Measurements from ENCODE around the gene NDUFV1.
A peak's percentile ranks its signal among the peaks of the same experiment; 100 is the strongest.

Gene NDUFV1

GRCh38 chr11:67630943-67631331, 24.2 kb downstream of the NDUFV1 start:
- H3K4me1 ChIP-seq (ENCODE audit: insufficient read depth, insufficient read length): peaks cover 16% of the 10 kb centered on the region
- TF ChIP-seq YY1 (IDR thresholded peaks at IDR 0.05; ENCODE audit: insufficient read depth, insufficient read length) (no peak), SUZ12 (IDR thresholded peaks at IDR 0.05; ENCODE audit: extremely low read depth, insufficient read depth, insufficient read length) (no peak), ZNF274 (IDR thresholded peaks at IDR 0.05; ENCODE audit: low read depth, low read length) (no peak)
- peak overlapping the region; percentile 53 for H3K4me3 ChIP-seq (ENCODE audit: insufficient read length, low read depth)
- H3K9ac ChIP-seq (ENCODE audit: insufficient read length, low read depth): peak overlapping the region; percentile 83
- H3K27me3 ChIP-seq (ENCODE audit: insufficient read depth, insufficient read length): no peaks in the 10 kb centered on the region
- H3K36me3 ChIP-seq (ENCODE audit: insufficient read depth, insufficient read length, low read length): peaks cover 4% of the 10 kb centered on the region
- no peak for DNase-seq (ENCODE audit: low read depth, low spot score)
- H3K9me3 ChIP-seq (ENCODE audit: insufficient read depth, low read length): no peaks in the 10 kb centered on the region

DNA sequence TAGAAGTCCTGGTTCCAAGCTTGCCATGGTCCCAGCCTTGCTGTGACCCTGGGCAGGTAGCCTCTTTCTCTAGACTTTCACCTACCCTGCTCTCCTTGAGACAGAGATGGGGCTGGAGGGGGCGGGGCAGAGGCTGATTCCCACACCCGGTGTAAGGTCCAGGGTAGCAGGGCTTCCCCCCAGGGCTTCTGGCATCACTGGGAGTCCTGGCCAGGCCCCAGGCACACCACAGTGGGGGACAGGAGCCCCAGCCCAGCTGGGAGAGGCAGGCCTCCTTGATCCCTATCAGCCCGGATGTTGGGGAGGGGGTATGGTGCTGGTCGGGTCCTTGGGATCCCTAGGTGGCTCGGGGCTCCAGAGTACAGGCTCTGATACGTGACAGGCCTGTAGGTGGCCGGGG, 24.7 kb downstream of the NDUFV1 start:
- TF ChIP-seq SUZ12 (IDR thresholded peaks at IDR 0.05; ENCODE audit: extremely low read depth, insufficient read depth, insufficient read length) (no peak), YY1 (IDR thresholded peaks at IDR 0.05; ENCODE audit: insufficient read depth, insufficient read length) (no peak), ZNF274 (IDR thresholded peaks at IDR 0.05; ENCODE audit: low read depth, low read length) (no peak)
- peak overlapping the region; percentile 53 for H3K4me3 ChIP-seq (ENCODE audit: insufficient read length, low read depth)
- H3K9me3 ChIP-seq (ENCODE audit: insufficient read depth, low read length): no peaks in the 10 kb centered on the region
- no peaks in the 10 kb centered on the region for H3K27me3 ChIP-seq (ENCODE audit: insufficient read depth, insufficient read length)
- H3K36me3 ChIP-seq (ENCODE audit: insufficient read depth, insufficient read length, low read length): peaks cover 4% of the 10 kb centered on the region
- DNase-seq (ENCODE audit: low read depth, low spot score): no peak
- H3K9ac ChIP-seq (ENCODE audit: insufficient read length, low read depth): peak overlapping the region; percentile 83
- H3K4me1 ChIP-seq (ENCODE audit: insufficient read depth, insufficient read length): peaks cover 16% of the 10 kb centered on the region

DNA sequence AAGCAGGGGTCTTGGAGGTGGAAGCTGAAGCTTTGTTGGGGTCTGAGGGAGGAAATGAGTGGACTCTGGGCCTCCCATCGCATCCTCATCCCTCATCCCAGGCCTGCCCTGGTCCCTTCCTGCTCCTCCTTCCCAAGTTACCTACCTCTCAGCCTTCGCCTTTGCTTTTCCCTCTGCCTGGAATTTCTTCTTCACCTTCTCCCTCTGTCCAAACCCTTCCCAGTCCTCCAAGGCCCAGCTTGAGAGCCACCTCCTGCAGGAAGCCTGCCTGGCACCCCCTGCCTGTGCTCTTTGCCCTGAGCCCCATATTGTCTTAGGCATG, 25.1 kb downstream of the NDUFV1 start:
- Histone ChIP-seq H3K4me3 (ENCODE audit: insufficient read length, low read depth) (peak overlapping the region; percentile 53), H3K27me3 (ENCODE audit: insufficient read depth, insufficient read length) (no peaks in the 10 kb centered on the region), H3K9me3 (ENCODE audit: insufficient read depth, low read length) (no peaks in the 10 kb centered on the region), H3K9ac (ENCODE audit: insufficient read length, low read depth) (peak overlapping the region; percentile 83), H3K36me3 (ENCODE audit: insufficient read depth, insufficient read length, low read length) (peaks cover 4% of the 10 kb centered on the region), H3K4me1 (ENCODE audit: insufficient read depth, insufficient read length) (peaks cover 16% of the 10 kb centered on the region)
- no peak for TF ChIP-seq ZNF274 (IDR thresholded peaks at IDR 0.05; ENCODE audit: low read depth, low read length)
- TF ChIP-seq YY1 (IDR thresholded peaks at IDR 0.05; ENCODE audit: insufficient read depth, insufficient read length): no peak
- no peak for TF ChIP-seq SUZ12 (IDR thresholded peaks at IDR 0.05; ENCODE audit: extremely low read depth, insufficient read depth, insufficient read length)
- no peak for DNase-seq (ENCODE audit: low read depth, low spot score)

- H3K27me3 ChIP-seq (ENCODE audit: insufficient read depth, insufficient read length): no peaks in the 10 kb centered on the region
- no peak for DNase-seq (ENCODE audit: low read depth, low spot score)
- peak overlapping the region; percentile 83 for H3K9ac ChIP-seq (ENCODE audit: insufficient read length, low read depth)
- no peak for TF ChIP-seq ZNF274 (IDR thresholded peaks at IDR 0.05; ENCODE audit: low read depth, low read length)
- no peak for TF ChIP-seq SUZ12 (IDR thresholded peaks at IDR 0.05; ENCODE audit: extremely low read depth, insufficient read depth, insufficient read length)
- TF ChIP-seq YY1 (IDR thresholded peaks at IDR 0.05; ENCODE audit: insufficient read depth, insufficient read length): no peak
- H3K4me3 ChIP-seq (ENCODE audit: insufficient read length, low read depth): peak overlapping the region; percentile 53
- H3K36me3 ChIP-seq (ENCODE audit: insufficient read depth, insufficient read length, low read length): no peaks in the 10 kb centered on the region
- H3K4me1 ChIP-seq (ENCODE audit: insufficient read depth, insufficient read length): peaks cover 16% of the 10 kb centered on the region
- no peaks in the 10 kb centered on the region for H3K9me3 ChIP-seq (ENCODE audit: insufficient read depth, low read length)
Measured at GRCh38 chr11:67632175-67632981, 25.6 kb downstream of the NDUFV1 start.

GRCh38 chr11:67632982-67633755, 26.4 kb downstream of the NDUFV1 start:
- no peak for TF ChIP-seq SUZ12 (IDR thresholded peaks at IDR 0.05; ENCODE audit: extremely low read depth, insufficient read depth, insufficient read length)
- no peak for TF ChIP-seq ZNF274 (IDR thresholded peaks at IDR 0.05; ENCODE audit: low read depth, low read length)
- no peak for TF ChIP-seq YY1 (IDR thresholded peaks at IDR 0.05; ENCODE audit: insufficient read depth, insufficient read length)
- no peak overlapping the region for H3K9ac ChIP-seq (ENCODE audit: insufficient read length, low read depth)

DNA sequence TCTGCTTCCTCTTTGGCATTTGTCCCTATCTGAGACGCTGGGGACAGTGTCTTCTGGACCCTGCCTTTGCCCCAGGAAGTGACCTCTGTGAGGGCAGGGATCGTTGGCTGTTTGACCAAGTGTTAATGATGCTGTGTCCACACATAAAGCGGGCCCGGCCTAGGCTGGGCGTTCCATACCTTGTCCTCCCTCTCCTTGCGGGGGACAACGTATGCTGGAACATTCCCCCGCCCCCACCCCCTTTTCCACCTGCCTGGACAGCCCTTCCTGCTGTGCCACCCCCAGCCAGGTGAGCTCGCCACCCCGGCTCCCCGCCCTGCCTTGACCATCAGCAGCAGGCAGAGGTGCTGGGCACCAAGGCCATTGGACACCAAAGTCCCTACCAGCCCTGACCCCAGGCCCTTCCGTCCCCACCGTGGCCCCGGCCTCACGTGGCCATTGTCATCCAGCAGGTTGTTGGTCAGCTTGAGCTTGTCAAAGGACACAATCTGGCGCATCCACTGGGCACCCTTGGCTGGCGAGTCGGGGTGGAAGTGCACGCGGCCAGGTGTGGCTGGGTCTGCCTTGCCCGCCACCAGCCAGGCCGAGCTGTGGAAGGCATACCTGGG, 27.1 kb downstream of the NDUFV1 start:
- peaks cover 19% of the 10 kb centered on the region for H3K4me1 ChIP-seq (ENCODE audit: insufficient read depth, insufficient read length)
- DNase-seq (ENCODE audit: low read depth, low spot score): no peak
- TF ChIP-seq YY1 (IDR thresholded peaks at IDR 0.05; ENCODE audit: insufficient read depth, insufficient read length): no peak
- no peak for TF ChIP-seq ZNF274 (IDR thresholded peaks at IDR 0.05; ENCODE audit: low read depth, low read length)
- no peak for TF ChIP-seq SUZ12 (IDR thresholded peaks at IDR 0.05; ENCODE audit: extremely low read depth, insufficient read depth, insufficient read length)

More at GRCh38 chr11:67632982-67633755, 26.4 kb downstream of the NDUFV1 start:
- DNase-seq (ENCODE audit: low read depth, low spot score): no peak
- H3K4me3 ChIP-seq (ENCODE audit: insufficient read length, low read depth): no peak overlapping the region
- H3K36me3 ChIP-seq (ENCODE audit: insufficient read depth, insufficient read length, low read length): no peaks in the 10 kb centered on the region
- H3K9me3 ChIP-seq (ENCODE audit: insufficient read depth, low read length): no peaks in the 10 kb centered on the region
- H3K4me1 ChIP-seq (ENCODE audit: insufficient read depth, insufficient read length): peaks cover 16% of the 10 kb centered on the region
- no peaks in the 10 kb centered on the region for H3K27me3 ChIP-seq (ENCODE audit: insufficient read depth, insufficient read length)

More for the DNA sequence above, 27.1 kb downstream of the NDUFV1 start:
- no peaks in the 10 kb centered on the region for H3K36me3 ChIP-seq (ENCODE audit: insufficient read depth, insufficient read length, low read length)
- no peak overlapping the region for H3K4me3 ChIP-seq (ENCODE audit: insufficient read length, low read depth)
- H3K9ac ChIP-seq (ENCODE audit: insufficient read length, low read depth): peak overlapping the region; percentile 45
- H3K9me3 ChIP-seq (ENCODE audit: insufficient read depth, low read length): no peaks in the 10 kb centered on the region
- peaks cover under 1% of the 10 kb centered on the region for H3K27me3 ChIP-seq (ENCODE audit: insufficient read depth, insufficient read length)
